ENCODE results near the gene PLA2G2E. TPM values are rescaled to one million over a fixed set of nuclear protein-coding genes. Genes with fewer than 3 reads are reported as not detected.
"Not testable (repeated sequence)": the region's sequence is repeated elsewhere in the genome, so short reads cannot be mapped to it uniquely, and the experiment has no call there.

PLA2G2E gene
- total RNA-seq, 3 donors from 2014 or later = not detected

GRCh38 chr1:19934336-19934735, 10.9 kb upstream of the PLA2G2E start:
- no peaks in the 10 kb centered on the region for H3K27me3 ChIP-seq
- no peak overlapping the region for H3K4me3 ChIP-seq
- peaks cover 12 to 18% of the 10 kb centered on the region in 2 donors for H3K9me3 ChIP-seq
- TF ChIP-seq POLR2A (IDR thresholded peaks at IDR 0.05) = no peak
- no peak for TF ChIP-seq POLR2AphosphoS5 (IDR thresholded peaks at IDR 0.05)
- TF ChIP-seq, protein P1, sequence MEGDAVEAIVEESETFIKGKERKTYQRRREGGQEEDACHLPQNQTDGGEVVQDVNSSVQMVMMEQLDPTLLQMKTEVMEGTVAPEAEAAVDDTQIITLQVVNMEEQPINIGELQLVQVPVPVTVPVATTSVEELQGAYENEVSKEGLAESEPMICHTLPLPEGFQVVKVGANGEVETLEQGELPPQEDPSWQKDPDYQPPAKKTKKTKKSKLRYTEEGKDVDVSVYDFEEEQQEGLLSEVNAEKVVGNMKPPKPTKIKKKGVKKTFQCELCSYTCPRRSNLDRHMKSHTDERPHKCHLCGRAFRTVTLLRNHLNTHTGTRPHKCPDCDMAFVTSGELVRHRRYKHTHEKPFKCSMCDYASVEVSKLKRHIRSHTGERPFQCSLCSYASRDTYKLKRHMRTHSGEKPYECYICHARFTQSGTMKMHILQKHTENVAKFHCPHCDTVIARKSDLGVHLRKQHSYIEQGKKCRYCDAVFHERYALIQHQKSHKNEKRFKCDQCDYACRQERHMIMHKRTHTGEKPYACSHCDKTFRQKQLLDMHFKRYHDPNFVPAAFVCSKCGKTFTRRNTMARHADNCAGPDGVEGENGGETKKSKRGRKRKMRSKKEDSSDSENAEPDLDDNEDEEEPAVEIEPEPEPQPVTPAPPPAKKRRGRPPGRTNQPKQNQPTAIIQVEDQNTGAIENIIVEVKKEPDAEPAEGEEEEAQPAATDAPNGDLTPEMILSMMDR (IDR thresholded peaks at IDR 0.05) = no peak
- intact Hi-C loops (cut with DNase I; ENCODE audit: low total_unique reads) = no loop called here
- H3K36me3 ChIP-seq = no peaks in the 10 kb centered on the region
- no peak for DNase-seq (ENCODE audit: low spot score in 2 of 2)
- H3K27ac ChIP-seq = no peak overlapping the region
- no peaks in the 10 kb centered on the region for H3K4me1 ChIP-seq

GRCh38 chr1:19932866-19933265, 9.4 kb upstream of the PLA2G2E start:
- TF ChIP-seq POLR2A (IDR thresholded peaks at IDR 0.05) = no peak
- TF ChIP-seq POLR2AphosphoS5 (IDR thresholded peaks at IDR 0.05) = no peak
- TF ChIP-seq, protein P1 (IDR thresholded peaks at IDR 0.05) = no peak
- intact Hi-C loops (cut with DNase I; ENCODE audit: low total_unique reads) = no loop called here
- Histone ChIP-seq H3K27ac (no peak overlapping the region), H3K4me1 (no peaks in the 10 kb centered on the region), H3K27me3 (no peaks in the 10 kb centered on the region), H3K9me3 (peaks cover 12 to 18% of the 10 kb centered on the region in 2 donors), H3K36me3 (no peaks in the 10 kb centered on the region), H3K4me3 (no peak overlapping the region)
- DNase-seq (ENCODE audit: low spot score in 2 of 2) = no peak

DNA sequence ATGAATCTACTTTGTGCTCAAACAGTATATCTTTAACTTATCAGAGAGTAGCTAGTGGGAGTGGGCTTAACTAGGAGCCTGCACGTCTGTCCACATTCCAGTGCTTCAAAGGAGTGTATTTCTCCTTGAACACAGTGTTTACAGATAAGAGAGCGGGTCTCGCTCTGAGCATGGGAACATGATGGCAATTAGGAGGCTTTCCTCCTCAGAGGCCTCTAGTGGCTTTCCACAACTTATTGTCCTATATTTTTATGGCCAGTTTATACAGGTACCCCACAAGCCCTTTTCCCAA, 3.7 kb upstream of the PLA2G2E start:
- intact Hi-C loops (cut with DNase I; ENCODE audit: low total_unique reads); H3K27ac ChIP-seq; H3K27me3 ChIP-seq; H3K4me3 ChIP-seq; H3K36me3 ChIP-seq; DNase-seq (ENCODE audit: low spot score in 2 of 2); H3K4me1 ChIP-seq: not testable (repeated sequence)
- H3K9me3 ChIP-seq = peaks cover 0 to 12% of the 10 kb centered on the region in 2 donors

DNA sequence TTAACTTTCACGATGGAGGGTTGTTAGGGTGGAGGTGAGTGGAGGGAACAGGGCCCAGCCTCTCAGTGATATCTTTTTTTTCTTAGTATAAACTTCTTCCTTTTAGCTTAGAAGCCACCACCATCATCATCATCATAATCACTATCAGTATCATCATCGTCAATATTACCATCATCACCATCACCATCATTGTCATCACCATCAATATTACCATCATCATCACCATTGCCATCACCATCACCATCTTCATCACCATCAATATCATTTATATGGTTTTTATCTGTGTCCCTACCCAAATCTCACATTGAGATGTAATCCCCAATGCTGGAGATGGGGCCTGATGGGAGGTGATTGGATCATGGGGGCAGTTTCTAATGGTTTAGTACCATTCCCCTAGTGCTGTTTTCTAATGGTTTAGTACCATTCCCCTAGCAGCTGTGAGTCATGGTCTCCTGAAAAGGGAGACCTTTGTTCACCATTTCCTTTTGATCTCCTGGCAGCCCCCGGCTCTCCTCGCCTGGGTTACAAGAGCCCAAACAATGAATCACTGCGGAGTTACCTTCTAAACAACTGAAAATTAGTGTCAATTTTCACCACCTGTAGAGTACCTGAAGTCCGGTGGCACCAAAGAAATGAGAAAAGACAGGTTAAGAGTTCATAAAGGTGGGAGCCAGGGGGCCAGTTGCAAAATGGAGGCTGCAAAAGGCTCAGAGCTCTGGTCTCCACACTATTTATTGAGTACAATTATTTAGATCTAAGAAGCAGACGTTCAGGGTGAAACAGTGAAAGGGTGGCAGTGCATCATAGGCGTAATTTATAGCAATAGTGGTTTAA, 3.1 kb upstream of the PLA2G2E start:
- no peaks in the 10 kb centered on the region for H3K4me1 ChIP-seq
- no peaks in the 10 kb centered on the region for H3K36me3 ChIP-seq
- H3K9me3 ChIP-seq = peaks cover 0 to 9% of the 10 kb centered on the region in 2 donors
- no peak overlapping the region for H3K27ac ChIP-seq
- DNase-seq (ENCODE audit: low spot score in 2 of 2) = no peak
- intact Hi-C loops (cut with DNase I; ENCODE audit: low total_unique reads) = no loop called here
- no peaks in the 10 kb centered on the region for H3K27me3 ChIP-seq
- no peak overlapping the region for H3K4me3 ChIP-seq
- no peak for TF ChIP-seq POLR2AphosphoS5 (IDR thresholded peaks at IDR 0.05)
- TF ChIP-seq, protein P1 (IDR thresholded peaks at IDR 0.05) = no peak
- no peak for TF ChIP-seq POLR2A (IDR thresholded peaks at IDR 0.05)

- no peak for DNase-seq (ENCODE audit: low spot score in 2 of 2)
- intact Hi-C loops (cut with DNase I; ENCODE audit: low total_unique reads) = no loop called here
- TF ChIP-seq POLR2A (IDR thresholded peaks at IDR 0.05) = no peak
- TF ChIP-seq POLR2AphosphoS5 (IDR thresholded peaks at IDR 0.05) = no peak
- Histone ChIP-seq H3K4me1 (no peaks in the 10 kb centered on the region), H3K4me3 (no peak overlapping the region), H3K27me3 (no peaks in the 10 kb centered on the region), H3K27ac (no peak overlapping the region), H3K9me3 (no peaks in the 10 kb centered on the region), H3K36me3 (no peaks in the 10 kb centered on the region)
These were observed 2.1 kb upstream of the PLA2G2E start for GRCh38 chr1:19925342-19926070.

DNA sequence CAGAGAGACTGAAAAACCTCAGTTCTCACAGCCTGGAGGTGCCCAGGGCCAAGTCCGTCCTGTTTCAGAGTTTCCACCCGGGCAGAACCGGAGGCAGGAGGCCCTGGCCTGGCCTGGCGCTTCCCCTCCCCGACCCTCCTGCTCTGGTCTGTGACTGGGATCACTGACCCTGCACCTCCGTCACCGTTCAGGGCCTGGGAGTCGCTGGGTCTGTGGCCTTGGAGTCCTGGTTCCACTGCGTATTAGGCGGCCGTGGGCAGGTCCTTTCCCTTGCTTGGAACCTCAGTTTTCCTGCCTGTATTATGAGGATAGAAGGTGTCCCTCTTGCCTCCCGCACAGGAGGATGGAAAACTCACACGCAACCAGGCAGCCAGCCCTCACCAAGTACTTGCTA, 533 bp upstream of the PLA2G2E start:
- intact Hi-C loops (cut with DNase I; ENCODE audit: low total_unique reads) = no loop called here
- no peaks in the 10 kb centered on the region for H3K27me3 ChIP-seq
- DNase-seq (ENCODE audit: low spot score in 2 of 2) = no peak

More for the DNA sequence above, 533 bp upstream of the PLA2G2E start:
- Histone ChIP-seq H3K4me1 (no peaks in the 10 kb centered on the region), H3K9me3 (no peaks in the 10 kb centered on the region), H3K36me3 (no peaks in the 10 kb centered on the region), H3K27ac (no peak overlapping the region), H3K4me3 (no peak overlapping the region)
- no peak for TF ChIP-seq POLR2AphosphoS5 (IDR thresholded peaks at IDR 0.05)
